Peyer's patch (tissue), 4 donors: ENCODE measurements around the gene RPA1.

Source experiments
- CTCF ChIP-seq, 6 experiments: fragments of 450-650 bp in 4 of 6; fragments of 200-600 bp in 2 of 6; sonication (generic) in 1 of 6; IDR thresholded peaks; one replicate each; pipeline ENCODE4 v1.5.1; 2017 to 2019; ENCODE audit warnings: antibody characterized with exemption in 6 of 6, mild to moderate bottlenecking in 3 of 6, moderate library complexity in 1 of 6
- POLR2A ChIP-seq, 2 donors: fragments of 450-650 bp; IDR thresholded peaks; one replicate each; pipeline ENCODE4 v1.5.1; 2017; ENCODE audit warnings: antibody characterized with exemption in 2 of 2, mild to moderate bottlenecking in 2 of 2, moderate library complexity in 2 of 2

- no peak for TF ChIP-seq CTCF (IDR thresholded peaks at IDR 0.05)
- no peak for TF ChIP-seq POLR2A (IDR thresholded peaks at IDR 0.05)
Observed at GRCh38 chr17:1875597-1875996, 45.8 kb downstream of the RPA1 start.
